Neuronal stem cell (in vitro differentiated cells): ENCODE measurements around the gene GSE1.
"Not testable (repeated sequence)": the region's sequence is repeated elsewhere in the genome, so short reads cannot be mapped to it uniquely, and the experiment has no call there.

ENCODE experiments used
- DNase-seq: peaks from one replicate; pipeline ENCODE4 v3.0.0-alpha.2; 2013; ENCODE audit warnings: low spot score
- H2AFZ ChIP-seq: one replicate; pipeline ENCODE4 v1.6.1; 2013; ENCODE audit warnings: mild to moderate bottlenecking, low read length, inconsistent platforms
- H2AK5ac ChIP-seq: 2 replicates; pipeline ENCODE4 v1.6.1; 2013; ENCODE audit warnings: low read depth, mild to moderate bottlenecking, inconsistent platforms, low read length, moderate library complexity, mixed read lengths
- H2BK120ac ChIP-seq: 2 replicates; pipeline ENCODE4 v1.6.1; 2013; ENCODE audit warnings: low read depth, mild to moderate bottlenecking, inconsistent platforms, low read length, moderate library complexity, mixed read lengths
- H2BK12ac ChIP-seq: one replicate; pipeline ENCODE4 v1.6.1; 2013; ENCODE audit warnings: low read length, inconsistent platforms
- H2BK15ac ChIP-seq: 2 replicates; pipeline ENCODE4 v1.6.1; 2013; ENCODE audit warnings: mild to moderate bottlenecking, low read length, inconsistent platforms, mixed read lengths
- H2BK5ac ChIP-seq: one replicate; pipeline ENCODE4 v1.6.1; 2013; ENCODE audit warnings: inconsistent platforms, mild to moderate bottlenecking, low read length, moderate library complexity
- H3K14ac ChIP-seq: one replicate; pipeline ENCODE4 v1.6.1; 2013; ENCODE audit warnings: low read length, inconsistent platforms
- H3K18ac ChIP-seq: 2 replicates; pipeline ENCODE4 v1.6.1; 2013; ENCODE audit warnings: low read length, inconsistent platforms
- H3K23ac ChIP-seq: 2 replicates; pipeline ENCODE4 v1.6.1; 2013; ENCODE audit warnings: low read depth, mild to moderate bottlenecking, mixed read lengths, low read length, inconsistent platforms; ENCODE audit not compliant: poor library complexity
- H3K27ac ChIP-seq: replicated peaks from 3 replicates; pipeline ENCODE4 v1.5.1; 2013; ENCODE audit warnings: low read length, inconsistent platforms
- H3K27me3 ChIP-seq, 3 experiments: 2 replicates each; pipeline ENCODE4 v1.6.1; 2013; ENCODE audit warnings: low read length in 3 of 3, mild to moderate bottlenecking in 2 of 3, inconsistent platforms in 1 of 3, low read depth in 1 of 3, mixed read lengths in 1 of 3, moderate library complexity in 1 of 3; ENCODE audit not compliant: control insufficient read depth in 3 of 3, insufficient read depth in 3 of 3
- H3K36me3 ChIP-seq, 2 donors: replicated peaks in 1 of 2; 2 replicates each; pipeline ENCODE4 v1.6.1; 2013; ENCODE audit warnings: low read length in 2 of 2; ENCODE audit not compliant: control insufficient read depth in 2 of 2, insufficient read depth in 2 of 2
- H3K4ac ChIP-seq: 2 replicates; pipeline ENCODE4 v1.6.1; 2013; ENCODE audit warnings: inconsistent platforms, mild to moderate bottlenecking, low read length, moderate library complexity
- H3K4me1 ChIP-seq, 2 donors: 1 replicate in 1 of 2; 2 replicates in 1 of 2; pipeline ENCODE4 v1.6.1; 2013; ENCODE audit warnings: low read length in 2 of 2, low read depth in 1 of 2; ENCODE audit not compliant: control insufficient read depth in 2 of 2, insufficient read depth in 1 of 2
- H3K4me2 ChIP-seq: one replicate; pipeline ENCODE4 v1.6.1; 2013; ENCODE audit warnings: mild to moderate bottlenecking, low read length, inconsistent platforms; ENCODE audit not compliant: insufficient read depth, poor library complexity, severe bottlenecking
- H3K4me3 ChIP-seq, 2 donors: 2 replicates each; pipeline ENCODE4 v1.5.1; 2013; ENCODE audit warnings: low read length in 2 of 2, mild to moderate bottlenecking in 2 of 2, inconsistent platforms in 1 of 2, moderate library complexity in 1 of 2
- H3K79me1 ChIP-seq: one replicate; pipeline ENCODE4 v1.6.1; 2013; ENCODE audit warnings: low read depth, mild to moderate bottlenecking, inconsistent platforms, low read length, moderate library complexity
- H3K9ac ChIP-seq: one replicate; pipeline ENCODE4 v1.6.1; 2013; ENCODE audit warnings: mild to moderate bottlenecking, low read depth, low read length, inconsistent platforms; ENCODE audit not compliant: poor library complexity
- H3K9me3 ChIP-seq, 2 donors: replicated peaks in 1 of 2; 2 replicates each; pipeline versions ENCODE3 to v1.6.1; 2013; ENCODE audit warnings: low read length in 2 of 2, mild to moderate bottlenecking in 2 of 2, inconsistent platforms in 1 of 2, low read depth in 1 of 2, mixed read lengths in 1 of 2, moderate library complexity in 1 of 2; ENCODE audit not compliant: control insufficient read depth in 2 of 2, insufficient read depth in 1 of 2
- H4K8ac ChIP-seq: one replicate; pipeline ENCODE4 v1.6.1; 2013; ENCODE audit warnings: low read depth, mild to moderate bottlenecking, inconsistent platforms, low read length, moderate library complexity
- H4K91ac ChIP-seq: one replicate; pipeline ENCODE4 v1.6.1; 2013; ENCODE audit warnings: low read length, low read depth, mild to moderate bottlenecking, inconsistent platforms; ENCODE audit not compliant: poor library complexity
- WGBS, 2 donors: extraction: QIAGEN DNeasy Blood & Tissue Kit; methylation state at CpG; one replicate each; pipeline ENCODE4 v1.1.7; 2013; ENCODE audit warnings: missing lambda C conversion rate in 2 of 2, mixed read lengths in 1 of 2; ENCODE audit not compliant: insufficient read length in 2 of 2, insufficient replicate concordance in 1 of 2; ENCODE audit errors: extremely low coverage in 2 of 2; 5-methylcytosine and 5-hydroxymethylcytosine counted together

Gene GSE1

DNA sequence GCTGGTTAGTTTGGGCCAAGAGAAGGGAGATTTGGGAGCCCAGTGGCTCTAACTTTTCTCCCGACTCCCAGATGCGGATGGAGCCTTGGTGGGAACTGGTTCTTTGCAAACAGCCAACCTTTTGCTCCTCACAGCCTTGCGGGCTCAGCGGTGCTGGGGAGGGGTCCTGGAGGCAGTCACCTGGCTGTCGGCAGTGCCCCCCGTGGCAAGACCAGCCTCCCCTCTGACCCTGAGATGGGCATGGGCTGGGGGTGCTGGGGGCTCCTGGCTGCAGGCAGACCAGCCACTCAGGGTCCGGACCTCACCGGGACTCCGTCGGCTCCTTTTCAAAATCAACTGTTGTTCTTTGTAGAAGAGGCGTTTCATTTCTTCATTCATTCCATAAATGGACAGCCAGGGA lies 21.7 kb upstream of the GSE1 start:
- H2BK5ac ChIP-seq = no peak overlapping the region
- WGBS, 2 donors = no CpG with 5 or more reads among the region's 11 CpGs
- peak overlapping the region; percentile 85 for H3K18ac ChIP-seq
- H3K79me1 ChIP-seq = no peaks in the 10 kb centered on the region
- no peak overlapping the region for H3K14ac ChIP-seq
- no peaks in the 10 kb centered on the region for H3K9me3 ChIP-seq
- H4K91ac ChIP-seq = no peak overlapping the region
- H3K4me3 ChIP-seq = no peak overlapping the region
- peak overlapping the region; percentile 94 for H2AK5ac ChIP-seq
- H3K4me2 ChIP-seq = no peak overlapping the region
- no peak overlapping the region for H2AFZ ChIP-seq
- no peaks in the 10 kb centered on the region for H3K27me3 ChIP-seq
- H3K27ac ChIP-seq = no peak overlapping the region
- H2BK12ac ChIP-seq = no peak overlapping the region
- H2BK120ac ChIP-seq = no peak overlapping the region
- no peak overlapping the region for H3K4ac ChIP-seq
- no peak overlapping the region for H3K9ac ChIP-seq
- peaks cover 28 to 46% of the 10 kb centered on the region in 2 donors for H3K4me1 ChIP-seq
- no peak overlapping the region for H3K23ac ChIP-seq
- no peak overlapping the region for H4K8ac ChIP-seq
- no peaks in the 10 kb centered on the region for H3K36me3 ChIP-seq
- H2BK15ac ChIP-seq = peak overlapping the region; percentile 15
- no peak for DNase-seq

DNA sequence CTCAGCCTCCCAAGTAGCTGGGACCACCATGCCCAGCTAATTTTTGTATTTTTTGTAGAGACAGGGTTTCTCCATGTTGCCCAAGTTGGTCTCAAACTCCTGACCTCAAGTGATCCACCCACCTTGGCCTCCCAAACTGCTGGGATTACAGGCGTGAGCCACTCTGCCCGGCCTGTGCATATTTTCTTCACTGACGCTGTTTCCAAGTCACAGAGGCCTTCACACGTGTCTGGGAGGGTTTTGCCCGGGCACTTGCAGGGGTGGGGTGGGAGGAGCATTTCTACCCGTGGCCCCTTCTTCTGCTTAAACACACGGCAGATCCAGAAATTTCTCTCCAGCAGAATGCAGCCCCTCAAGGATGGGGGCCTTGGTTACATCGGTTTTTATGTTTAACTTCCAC lies 20.8 kb upstream of the GSE1 start:
- not testable (repeated sequence) for H3K36me3 ChIP-seq, DNase-seq, H3K9ac ChIP-seq, H3K4me2 ChIP-seq, H2BK12ac ChIP-seq, H3K27me3 ChIP-seq, H4K8ac ChIP-seq, H3K14ac ChIP-seq, H3K9me3 ChIP-seq, H3K18ac ChIP-seq, H4K91ac ChIP-seq, H3K4me3 ChIP-seq, H3K27ac ChIP-seq, H2AK5ac ChIP-seq, H3K4ac ChIP-seq, H3K23ac ChIP-seq, H2BK120ac ChIP-seq, H2AFZ ChIP-seq, H3K79me1 ChIP-seq
- H2BK5ac ChIP-seq = peak overlapping the region; percentile 19
- peak overlapping the region; percentile 34 for H2BK15ac ChIP-seq
- WGBS, 2 donors = no CpG with 5 or more reads among the region's 8 CpGs
- peaks cover 28 to 37% of the 10 kb centered on the region in 2 donors for H3K4me1 ChIP-seq

DNA sequence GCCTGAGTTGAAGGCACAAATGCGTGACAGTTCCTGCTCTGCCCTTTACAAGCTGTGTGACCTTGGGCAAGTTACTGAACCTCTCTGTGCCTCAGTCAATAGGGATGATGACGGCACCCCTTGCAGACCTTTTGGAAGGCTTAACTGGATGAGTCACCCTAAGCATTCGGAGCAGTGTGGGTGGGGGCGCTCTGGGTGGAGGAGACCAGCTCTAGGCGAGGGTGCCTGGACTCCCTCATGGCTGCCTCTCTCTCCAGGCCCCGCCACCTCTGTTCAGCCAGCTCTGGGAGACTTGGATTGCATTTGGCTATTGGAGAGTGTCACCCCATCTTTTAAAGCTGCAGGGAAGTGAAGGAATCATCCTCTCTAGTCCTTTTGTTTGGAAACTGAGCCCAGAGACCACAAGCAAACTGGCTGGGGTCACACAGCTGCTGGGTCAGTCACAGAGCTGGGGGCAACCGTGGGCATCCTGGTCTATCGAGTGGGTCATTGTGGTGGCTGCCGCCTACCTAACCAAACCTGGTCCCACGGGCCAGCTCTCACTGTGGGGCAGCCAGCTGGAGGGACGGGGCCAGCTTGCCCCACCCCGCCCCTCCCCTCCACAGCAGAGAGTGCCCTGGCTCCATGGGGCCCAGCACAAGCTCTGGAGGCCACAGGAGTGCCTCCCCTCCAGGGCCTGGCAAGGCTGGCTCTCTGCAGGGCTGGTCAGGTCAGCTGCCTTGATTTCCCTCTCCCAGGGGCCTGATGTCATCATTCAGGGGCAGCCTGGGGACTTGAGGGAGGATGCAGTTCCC lies 20.2 kb upstream of the GSE1 start:
- H3K79me1 ChIP-seq = no peaks in the 10 kb centered on the region
- no peaks in the 10 kb centered on the region for H3K9me3 ChIP-seq
- H3K4ac ChIP-seq = no peak overlapping the region
- peak overlapping the region; percentile 19 for H2BK5ac ChIP-seq
- no peak overlapping the region for H4K91ac ChIP-seq
- H2AFZ ChIP-seq = no peak overlapping the region
- H3K23ac ChIP-seq = no peak overlapping the region
- H3K9ac ChIP-seq = peak overlapping the region; percentile 60
- no peaks in the 10 kb centered on the region for H3K27me3 ChIP-seq
- H3K14ac ChIP-seq = no peak overlapping the region
- H3K4me1 ChIP-seq = peaks cover 24 to 33% of the 10 kb centered on the region in 2 donors
- no peak for DNase-seq
- peak overlapping the region; percentile 85 for H2BK120ac ChIP-seq
- H3K4me2 ChIP-seq = no peak overlapping the region
- H2AK5ac ChIP-seq = peak overlapping the region; percentile 99
- no peak overlapping the region for H4K8ac ChIP-seq
- peak overlapping the region; percentile 42 for H3K27ac ChIP-seq
- peak overlapping the region; percentile 92 for H3K18ac ChIP-seq
- H2BK12ac ChIP-seq = no peak overlapping the region
- no peak overlapping the region for H3K4me3 ChIP-seq
- H3K36me3 ChIP-seq = no peaks in the 10 kb centered on the region
- WGBS, 2 donors = no CpG with 5 or more reads among the region's 12 CpGs
- H2BK15ac ChIP-seq = peak overlapping the region; percentile 70

- peak; percentile 47 for DNase-seq
- Histone ChIP-seq H3K4me1 (peaks cover 19 to 25% of the 10 kb centered on the region in 2 donors), H3K4me2 (peak overlapping the region; percentile 29), H2BK15ac (peak overlapping the region; percentile 70), H2BK5ac (peak overlapping the region; percentile 19), H3K4me3 (peak overlapping the region in 1 of 2 donors; percentile 20), H3K23ac (no peak overlapping the region), H3K36me3 (no peaks in the 10 kb centered on the region), H2BK120ac (peak overlapping the region; percentile 85), H3K18ac (peak overlapping the region; percentile 92), H2AK5ac (peak overlapping the region; percentile 99), H4K91ac (no peak overlapping the region), H2AFZ (peak overlapping the region; percentile 76), H3K9ac (peak overlapping the region; percentile 60), H3K27me3 (no peaks in the 10 kb centered on the region), H3K9me3 (no peaks in the 10 kb centered on the region), H3K4ac (no peak overlapping the region), H4K8ac (no peak overlapping the region), H2BK12ac (no peak overlapping the region), H3K14ac (no peak overlapping the region), H3K27ac (peak overlapping the region; percentile 66), H3K79me1 (no peaks in the 10 kb centered on the region)
- no CpG with 5 or more reads among the region's 21 CpGs for WGBS, 2 donors
Observed at GRCh38 chr16:85593494-85594221, 19.5 kb upstream of the GSE1 start.
